RPMI8226 (cell line): ENCODE data around the gene C22orf23.
"Not testable (repeated sequence)": the region's sequence is repeated elsewhere in the genome, so short reads cannot be mapped to it uniquely, and the experiment has no call there.

Experiments
- DNase-seq: peaks from one replicate; pipeline ENCODE4 v3.0.0-alpha.2; 2015

The C22orf23 gene

DNA sequence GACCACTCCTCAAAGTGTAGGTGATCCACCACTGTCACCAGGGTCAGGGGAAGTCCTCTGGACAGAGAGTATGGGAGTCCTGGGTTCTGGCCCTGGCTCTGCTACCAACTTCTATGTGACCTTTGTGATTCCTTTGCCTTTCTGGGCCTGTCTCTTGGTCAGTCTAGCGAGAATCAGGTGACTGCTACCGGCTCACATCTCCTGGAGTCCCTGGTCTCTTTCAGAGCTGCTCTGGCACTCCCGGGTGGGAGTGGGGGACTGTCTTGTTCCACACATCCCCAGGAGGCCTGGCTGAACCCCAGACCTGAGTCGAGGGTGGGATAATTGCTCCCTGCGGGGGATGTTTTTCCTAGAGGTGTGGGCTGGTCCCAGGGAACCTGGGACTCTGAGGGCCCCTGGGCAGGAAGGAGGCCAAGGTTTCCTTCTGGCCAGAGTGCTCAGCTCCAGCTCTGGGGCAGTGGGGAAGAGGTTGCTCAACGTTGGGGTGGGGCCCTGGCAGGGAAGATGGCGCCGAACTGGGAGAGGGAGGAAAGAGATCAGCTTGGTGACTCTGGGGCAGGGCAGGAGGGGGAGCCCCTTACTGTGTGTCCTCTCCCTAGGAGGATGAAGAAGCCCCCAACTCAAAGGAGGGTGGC lies 28.9 kb upstream of the C22orf23 start:
- DNase-seq = no peak

DNA sequence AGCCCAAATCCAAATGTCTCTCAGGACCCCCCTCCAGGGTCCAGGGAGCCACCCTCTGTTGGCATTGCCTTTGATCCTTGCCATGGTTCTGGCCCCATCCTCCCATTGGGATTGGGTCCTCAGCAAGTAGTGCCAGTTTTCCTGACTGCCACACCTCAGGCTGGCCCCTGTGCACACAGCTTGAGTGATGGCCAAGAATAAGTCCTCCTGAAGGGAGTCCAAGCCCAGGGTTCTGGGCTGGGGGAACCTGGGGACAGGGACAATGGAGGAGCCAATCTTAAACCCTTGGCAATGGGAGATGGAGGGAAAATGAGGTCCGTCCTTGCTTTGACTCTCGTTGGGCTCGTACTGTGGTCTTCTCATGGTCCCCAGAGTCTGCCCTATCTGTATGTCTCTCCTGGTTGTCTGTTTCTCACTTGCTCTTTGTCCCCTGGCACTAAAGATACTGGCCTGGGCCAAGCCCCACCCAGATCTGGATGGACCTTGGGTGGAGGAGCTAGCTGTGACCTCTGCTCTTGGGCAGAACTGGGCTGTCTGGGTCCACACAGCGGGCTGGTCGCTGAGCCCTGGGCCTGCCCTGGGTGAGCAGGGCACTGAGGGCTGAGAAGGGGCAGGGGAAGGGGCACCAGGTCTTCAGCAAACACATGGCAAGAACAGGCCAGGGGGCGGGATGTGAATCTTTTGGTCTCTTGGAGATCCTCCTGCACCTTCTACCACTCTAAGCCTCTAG lies 28.0 kb upstream of the C22orf23 start:
- DNase-seq = no peak

DNA sequence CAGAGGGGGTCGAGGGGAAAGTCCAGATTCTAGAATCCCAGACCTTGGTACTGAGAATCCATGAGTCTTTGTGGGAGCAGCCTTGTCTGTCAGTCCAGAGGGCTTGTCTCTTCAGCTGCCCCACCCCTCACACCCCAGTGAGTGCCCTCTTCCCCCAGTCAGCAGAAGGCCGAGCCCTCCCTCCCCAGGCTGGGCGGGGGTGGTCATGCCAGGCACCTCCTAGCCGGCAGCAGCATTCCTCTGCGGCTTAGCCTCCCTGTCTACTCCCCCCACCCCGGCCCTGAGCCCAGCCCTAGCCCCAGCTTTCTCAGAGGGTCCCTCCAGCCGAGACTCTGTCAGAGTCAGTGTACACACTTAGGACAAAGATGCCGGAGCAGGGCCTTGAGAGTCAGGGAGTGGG lies 26.4 kb upstream of the C22orf23 start:
- DNase-seq = no peak

DNA sequence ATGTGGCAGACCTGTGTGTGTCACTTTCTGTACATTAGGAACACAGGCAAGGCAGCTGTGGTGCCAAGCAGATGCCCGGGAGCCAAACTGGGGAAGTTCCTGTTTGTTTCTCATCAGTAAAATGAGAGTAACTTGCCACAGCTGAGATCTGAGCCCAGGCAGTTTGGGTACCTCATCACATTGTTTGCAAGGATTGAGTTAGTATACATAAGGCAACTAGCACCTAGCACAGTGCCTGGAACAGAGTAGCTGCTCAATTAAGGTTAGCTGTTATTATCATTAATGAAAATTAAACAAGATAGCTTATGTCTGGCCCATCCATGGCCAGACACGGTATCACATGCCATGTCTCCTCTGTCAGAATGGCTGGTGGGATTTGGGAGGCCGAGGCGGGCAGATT lies 23.1 kb upstream of the C22orf23 start:
- DNase-seq = no peak

DNA sequence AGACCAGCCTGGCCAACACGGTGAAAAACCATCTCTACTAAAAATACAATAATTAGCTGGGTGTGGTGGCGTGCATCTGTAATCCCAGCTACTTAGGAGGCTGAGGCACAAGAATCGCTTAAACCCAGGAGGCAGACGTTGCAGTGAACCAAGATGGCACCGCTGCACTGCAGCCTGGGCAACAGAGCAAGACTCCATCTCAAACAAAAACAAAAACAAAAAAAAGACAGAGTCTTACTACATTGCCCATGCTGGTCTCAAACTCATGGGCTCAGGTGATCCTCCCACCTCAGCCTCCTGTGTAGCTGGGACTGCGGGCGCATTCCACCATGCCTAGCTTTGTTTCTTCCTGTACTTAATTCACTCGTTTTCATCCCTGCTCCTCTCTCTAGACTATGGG lies 22.6 kb upstream of the C22orf23 start:
- not testable (repeated sequence) for DNase-seq

DNA sequence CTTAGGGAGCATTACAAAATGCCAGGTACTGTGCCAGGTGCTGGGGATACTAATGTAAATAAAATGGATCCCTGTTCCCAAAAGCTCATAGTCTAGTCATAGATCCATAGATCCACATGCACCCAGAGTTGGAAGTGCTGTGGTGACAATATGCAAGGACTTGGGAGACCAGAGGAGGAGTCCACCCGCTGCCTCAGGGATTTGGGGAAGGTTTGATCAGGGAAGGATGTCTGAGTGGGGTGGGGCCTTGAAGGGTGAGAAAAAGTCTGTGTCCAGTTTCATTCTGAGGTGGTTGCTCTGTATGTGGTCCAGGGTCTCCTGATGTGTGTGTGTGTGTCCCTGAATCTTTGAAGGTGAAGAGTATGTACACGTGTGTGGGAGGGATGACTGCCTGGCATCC lies 21.8 kb upstream of the C22orf23 start:
- DNase-seq = no peak

DNA sequence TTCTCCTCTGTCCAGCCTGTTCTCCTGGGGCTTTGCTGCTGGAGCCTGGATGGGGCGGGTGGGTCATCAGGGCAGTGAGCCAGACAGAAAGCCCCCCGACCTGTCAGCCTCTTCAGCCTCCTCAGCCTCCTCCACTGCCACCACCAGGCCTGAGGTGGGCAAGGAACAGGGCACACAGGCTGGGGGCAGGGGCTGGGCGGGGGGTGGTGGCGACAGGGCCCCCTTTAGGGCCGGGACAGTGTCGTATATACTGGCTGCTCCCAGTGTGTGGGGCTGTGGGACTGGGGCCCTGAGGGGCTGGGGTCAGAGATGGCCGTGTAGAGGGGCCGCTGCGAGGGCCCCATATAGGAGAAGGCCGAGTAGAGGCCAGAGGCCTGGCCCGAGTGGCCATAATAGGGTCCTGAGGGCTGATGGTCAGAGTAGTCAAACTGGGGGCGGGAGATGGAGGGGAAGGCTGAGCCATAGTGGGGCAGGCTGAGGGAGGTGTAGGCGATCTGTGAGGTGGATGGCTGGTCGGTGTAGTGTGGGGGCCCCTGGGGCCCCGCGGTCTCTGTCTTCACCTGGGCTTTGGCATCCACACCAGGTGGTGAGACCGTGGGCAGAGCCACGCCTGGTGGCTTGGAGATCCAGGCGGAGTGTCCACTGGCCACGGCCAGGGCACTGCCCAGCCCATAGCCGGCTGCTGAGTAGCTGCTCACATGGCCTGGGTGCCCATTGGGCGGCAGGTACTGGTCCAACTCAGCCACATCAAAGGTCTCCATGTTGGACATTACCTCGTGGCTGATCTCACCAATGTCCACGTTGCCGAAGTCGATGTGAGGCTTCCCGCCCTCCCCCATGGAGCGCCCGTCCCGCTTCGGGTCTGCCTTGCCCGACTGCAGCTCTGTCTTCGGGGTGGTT lies 20.1 kb upstream of the C22orf23 start:
- DNase-seq = no peak

DNA sequence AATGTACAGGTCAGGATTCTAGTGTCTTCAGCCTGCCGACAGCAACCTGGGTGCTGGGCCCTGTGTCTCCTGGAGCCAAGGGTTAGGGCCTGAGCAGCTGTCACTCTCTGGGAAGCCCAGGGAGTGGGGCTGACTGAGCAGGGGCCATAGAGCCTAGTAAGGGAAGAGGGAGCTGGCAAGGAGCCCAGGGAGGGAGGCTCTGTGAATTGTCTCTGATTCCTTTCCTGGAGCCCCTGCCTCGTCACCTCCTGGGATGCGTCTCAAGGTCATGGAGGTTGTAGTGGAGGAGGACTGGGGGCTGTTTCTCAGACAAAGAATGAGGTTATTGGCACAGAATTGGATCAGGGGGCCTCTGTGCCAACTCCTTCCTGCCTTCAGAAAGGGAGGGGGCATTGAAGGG lies 19.1 kb upstream of the C22orf23 start:
- DNase-seq = no peak

DNA sequence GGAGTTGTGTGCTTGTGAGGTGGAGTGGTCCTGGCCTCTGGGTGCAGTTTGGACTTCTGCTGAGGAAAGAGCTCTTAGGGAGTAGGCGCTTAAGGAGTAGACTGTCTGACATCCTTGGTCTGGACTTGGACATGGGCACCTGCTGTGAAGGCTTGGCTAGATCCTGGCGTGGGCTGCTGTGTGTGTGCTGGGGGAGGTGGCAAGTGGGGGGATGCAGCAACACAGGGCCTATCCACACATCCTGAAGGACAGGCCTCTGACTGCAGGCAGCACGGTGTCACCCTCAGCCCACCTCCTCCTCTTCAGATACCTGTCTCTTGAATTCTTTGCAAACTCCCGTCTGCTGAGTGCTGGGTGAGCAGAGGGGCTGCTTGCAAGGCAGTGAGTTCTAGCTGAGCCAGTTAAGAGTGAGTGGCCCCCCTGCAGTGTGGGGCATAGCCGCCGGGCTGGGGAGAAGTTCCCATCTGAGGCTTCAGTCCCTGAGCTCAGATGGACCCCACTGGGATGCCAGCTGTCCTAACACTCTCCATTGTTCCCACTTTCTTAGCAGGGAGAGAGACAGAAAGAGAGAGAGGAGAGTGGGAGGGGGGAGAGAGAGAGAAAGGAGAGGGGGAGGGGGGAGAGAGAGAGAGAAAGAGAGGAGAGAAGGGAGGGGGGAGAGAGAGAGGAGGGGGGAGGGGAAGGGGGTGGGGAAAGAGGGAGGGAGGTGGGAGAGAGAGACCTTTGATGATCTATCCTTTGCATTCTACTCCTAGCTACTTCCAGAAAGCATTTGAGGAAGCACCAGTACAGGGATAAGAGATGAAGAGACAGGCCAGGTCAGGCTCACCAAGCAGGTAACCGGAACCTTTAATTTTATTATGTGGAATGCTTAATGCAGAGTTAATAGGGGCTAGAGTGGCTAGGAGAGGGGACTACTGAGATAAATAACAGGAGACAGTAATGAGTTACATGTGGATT lies 18.4 kb upstream of the C22orf23 start:
- DNase-seq = no peak

DNA sequence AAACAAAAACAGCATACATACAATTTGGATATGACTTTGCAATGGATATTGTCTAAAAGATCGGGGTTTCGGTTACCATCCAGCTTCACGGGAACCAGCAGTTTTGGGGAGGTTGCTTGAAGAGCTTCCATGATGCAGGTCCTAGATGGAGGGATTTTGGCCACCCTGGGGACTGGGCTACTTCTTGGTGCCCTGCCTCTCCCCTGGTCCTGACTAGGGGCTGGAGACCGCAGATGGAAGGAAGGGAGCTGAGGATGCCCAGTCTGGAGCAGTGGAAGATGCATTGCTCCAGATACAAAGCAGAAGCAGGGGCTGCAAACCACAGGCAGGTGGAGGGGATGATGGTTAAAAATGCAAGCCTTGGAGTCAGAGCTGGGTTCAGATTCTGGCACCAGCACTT lies 17.5 kb upstream of the C22orf23 start:
- DNase-seq = no peak

DNA sequence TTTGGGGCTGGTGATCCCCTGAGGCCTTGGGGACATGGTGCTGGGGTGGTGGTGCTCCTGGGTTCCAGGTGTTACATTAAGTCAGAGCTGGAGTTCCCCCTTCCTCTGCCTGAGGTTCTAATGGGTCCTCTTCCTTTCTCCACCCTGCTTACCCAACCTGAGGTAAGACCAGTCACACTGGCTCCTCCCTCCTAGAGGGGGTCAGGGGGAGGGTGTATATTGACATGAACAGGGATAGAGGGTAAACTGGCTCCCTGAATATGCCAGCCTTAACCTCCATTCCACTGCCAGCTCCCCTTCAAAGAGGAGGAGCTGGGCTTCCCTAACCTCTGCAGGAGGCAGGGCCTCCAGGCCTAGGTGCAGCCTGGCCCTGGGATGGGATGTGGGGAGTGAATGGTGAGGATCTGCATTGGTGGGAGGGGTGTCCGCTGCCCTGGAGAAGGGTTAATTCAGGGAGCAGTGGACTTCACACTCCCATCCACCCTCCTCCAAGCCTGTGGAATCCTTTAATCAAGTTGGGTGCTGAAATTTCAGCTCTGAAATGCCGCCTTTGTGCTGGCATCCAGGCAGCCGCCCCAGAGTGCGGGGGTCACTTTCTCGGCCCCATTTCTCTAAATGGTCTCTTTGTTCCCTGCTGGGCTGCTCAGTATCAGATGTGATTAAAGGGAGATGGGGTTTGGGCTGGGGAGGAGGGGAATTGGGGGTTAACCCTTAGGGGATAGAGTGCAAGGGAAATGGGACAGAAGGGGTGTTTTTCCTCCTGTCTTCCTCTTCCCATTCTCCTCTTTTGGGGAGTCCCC lies 15.3 kb upstream of the C22orf23 start:
- no peak for DNase-seq

DNA sequence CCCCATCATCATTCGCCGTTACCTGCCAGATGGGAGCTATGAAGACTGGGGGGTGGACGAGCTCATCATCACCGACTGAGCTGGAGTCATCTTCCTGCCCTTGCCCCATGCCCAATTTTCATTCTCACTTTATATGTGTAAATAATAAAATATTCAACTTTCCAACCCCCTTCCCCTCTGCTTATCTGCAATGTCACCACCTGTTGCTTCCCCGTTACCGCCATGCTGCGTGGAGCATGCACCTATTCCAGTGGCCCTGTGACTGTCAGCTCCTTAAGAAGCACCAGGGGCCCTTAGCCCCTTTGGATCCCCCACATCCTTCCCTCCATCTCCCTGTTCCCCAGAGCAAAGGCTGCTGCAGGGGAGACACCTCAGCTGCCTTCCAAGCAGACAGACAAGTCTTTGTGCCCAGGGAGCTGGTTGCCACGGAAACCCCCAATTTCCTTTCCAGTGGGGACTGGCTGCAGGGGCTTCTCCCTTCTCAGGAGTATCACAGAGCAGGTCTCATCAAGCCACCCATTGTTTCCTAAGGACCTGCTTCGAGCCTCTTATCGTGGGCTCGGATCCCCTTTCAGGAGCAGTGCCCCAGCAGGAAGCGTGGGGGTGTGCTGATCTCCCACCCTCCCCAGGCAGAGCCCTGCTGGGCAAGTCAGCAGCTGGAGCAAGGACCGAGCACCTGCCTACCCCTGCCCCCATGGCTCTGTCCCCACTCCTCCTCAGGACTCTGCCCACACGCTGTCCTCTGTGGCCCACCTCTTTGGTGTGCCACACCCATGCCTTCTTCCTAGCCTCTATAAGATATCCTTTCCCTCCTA lies 14.4 kb upstream of the C22orf23 start:
- DNase-seq = no peak

DNA sequence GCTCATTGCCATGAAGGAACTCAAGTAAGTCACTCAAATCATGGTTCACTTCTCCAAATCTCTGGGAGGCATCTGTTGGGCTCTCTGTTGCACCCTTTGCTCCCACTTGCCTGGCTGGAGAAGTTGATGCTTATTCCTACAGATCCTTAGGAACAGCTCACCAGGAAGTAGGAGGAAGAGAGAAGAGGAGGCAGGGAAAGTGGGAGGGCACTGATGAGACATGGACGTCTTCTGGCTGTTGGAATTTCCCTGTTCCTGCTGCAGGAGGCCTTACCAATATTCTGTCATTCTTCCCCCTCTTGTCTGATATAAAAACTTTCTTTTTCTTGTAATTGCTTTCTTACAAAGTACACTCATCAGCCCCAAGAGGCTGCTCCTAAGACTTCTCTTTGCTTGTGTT lies 13.7 kb upstream of the C22orf23 start:
- DNase-seq = no peak

DNA sequence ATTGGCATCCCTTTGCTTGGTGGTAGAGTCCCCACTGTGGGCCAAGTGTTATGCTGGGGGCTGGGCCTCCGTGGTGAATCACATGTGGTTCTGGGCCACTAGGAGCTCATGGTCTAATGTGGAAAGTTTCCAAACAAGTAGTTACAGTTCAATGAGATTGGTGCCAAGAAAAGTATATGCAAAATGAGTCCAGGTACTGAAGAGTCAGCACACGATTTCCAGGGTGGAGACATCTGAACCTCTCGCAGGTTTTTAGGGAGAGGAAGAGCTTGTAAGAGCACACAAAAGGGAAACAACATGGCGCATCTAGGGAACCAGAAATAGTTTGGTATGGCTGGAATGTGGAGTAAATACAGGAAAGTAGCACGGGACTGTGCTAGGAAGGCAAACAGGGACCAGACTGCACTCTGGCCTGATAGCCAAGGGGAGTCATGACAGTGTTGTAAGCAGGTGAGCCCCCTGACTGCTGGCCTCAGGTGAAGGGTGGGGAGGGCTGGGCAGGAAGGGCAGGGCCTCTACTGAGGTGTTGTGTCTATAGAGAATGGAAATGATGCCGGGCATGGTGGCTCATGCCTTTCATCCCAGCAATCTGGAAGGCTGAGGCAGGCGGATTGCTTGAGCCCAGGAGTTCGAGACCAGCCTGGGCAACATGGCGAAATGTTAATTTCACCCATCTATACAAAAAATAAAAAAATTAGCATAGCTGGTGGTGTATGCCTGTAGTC lies 12.7 kb upstream of the C22orf23 start:
- no peak for DNase-seq

DNA sequence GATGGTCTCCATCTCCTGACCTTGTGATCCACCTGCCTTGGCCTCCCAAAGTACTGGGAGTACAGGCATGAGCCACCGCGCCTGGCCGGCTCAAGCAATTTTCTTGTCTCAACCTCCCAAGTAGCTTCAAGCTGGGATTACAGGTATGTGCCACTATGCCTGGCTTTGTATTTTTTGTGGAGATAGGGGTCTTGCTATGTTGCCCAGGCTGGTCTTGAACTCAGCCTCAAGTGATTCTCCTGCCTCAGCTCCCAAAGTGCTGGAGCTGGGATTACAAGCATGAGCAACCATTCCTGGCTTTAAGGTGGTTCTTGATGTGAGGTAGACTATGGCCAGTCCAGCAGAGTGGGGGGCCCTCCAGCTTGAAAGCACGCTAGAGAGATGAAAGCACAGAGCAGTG lies 7.7 kb upstream of the C22orf23 start:
- no peak for DNase-seq

DNA sequence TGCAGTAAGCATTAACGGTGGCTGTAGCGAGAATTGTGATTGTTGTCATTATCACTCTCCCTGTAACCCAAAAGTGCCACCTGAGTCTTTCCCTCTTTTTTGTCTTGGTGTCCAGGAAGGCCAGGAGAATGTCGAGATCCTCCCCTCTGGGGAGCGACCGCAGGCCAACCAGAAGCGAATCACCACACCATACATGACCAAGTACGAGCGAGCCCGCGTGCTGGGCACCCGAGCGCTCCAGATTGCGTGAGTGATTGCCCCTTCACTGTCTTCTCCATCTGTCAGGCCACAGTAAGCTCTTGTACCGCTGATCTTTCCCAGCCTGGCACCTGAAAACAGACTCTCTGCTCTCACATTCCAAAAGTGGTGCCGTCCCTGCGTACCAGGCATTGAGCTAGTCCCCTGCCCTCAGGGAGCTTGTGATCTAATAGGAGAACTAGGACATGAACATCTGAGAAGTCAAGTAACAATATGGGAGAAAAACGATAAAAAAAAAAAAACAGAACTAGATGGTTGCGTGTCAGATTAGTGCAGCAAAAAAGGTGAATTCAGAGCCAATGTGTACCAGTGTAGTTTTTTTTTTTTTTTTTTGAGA lies 5.9 kb upstream of the C22orf23 start:
- DNase-seq = no peak

DNA sequence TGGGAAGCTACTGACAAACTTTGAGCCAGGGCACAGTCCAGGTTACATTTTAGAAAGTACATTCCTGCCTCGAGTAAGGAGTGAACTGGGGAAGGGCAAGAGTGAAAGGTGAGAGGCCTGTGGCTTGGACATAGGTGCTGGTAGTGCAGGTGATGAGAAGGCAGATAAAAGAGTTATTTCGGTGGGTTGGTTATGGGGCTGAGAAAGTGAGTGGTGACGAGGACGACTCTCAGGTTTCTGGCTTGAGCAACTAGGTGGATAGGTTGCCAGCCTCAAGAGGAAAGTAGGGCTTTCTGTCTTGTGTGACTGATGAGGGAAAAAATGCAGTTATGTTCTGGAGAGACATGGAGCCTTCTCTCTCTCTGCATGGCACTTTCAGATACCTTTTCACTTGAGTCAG lies 3.8 kb upstream of the C22orf23 start:
- DNase-seq = no peak

DNA sequence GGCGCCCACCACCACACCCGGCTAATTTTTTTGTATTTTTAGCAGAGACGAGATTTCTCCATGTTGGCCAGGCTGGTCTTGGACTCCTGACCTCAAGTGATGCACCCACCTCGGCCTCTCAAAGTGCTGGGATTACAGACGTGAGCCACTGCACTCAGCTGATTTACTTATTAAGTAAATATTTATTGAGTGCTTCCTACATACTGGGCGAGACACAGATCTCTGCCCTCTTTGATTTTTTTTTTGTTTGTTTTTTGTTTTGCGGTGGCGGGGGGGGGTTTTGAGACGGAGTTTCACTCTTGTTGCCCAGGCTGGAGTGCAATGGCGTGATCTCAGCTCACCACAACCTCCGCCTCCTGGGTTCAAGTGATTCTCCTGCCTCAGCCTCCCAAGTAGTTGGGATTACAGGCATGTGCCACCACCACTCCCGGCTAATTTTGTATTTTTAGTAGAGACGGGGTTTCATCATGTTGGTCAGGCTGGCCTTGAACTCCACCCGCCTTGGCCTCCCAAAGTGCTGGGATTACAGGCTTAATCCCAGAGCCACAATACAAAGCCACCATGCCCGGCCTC lies 2.5 kb upstream of the C22orf23 start:
- DNase-seq = not testable (repeated sequence)

DNA sequence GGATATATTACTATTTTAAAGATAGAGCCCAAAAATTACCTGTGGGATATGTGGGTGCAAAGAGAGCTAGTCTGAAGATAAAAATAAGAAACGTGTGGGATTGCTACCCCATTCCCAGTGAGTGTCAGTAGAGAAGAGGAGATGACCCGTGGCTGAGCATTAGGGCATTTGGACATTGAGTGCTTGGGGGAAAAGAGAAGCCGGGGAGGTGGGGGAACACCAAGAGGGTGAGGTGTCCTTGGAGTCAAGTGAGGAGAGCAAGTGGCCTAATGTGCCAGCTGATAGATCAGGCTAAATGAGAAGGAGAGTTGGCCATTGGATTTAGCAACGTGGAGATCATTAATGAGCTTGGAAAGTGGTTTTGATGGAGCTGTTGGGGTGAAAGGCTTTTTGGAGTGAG lies 1.3 kb upstream of the C22orf23 start:
- no peak for DNase-seq
